EL (cell line): ENCODE data around the gene PSKH1.
"Not testable (repeated sequence)": the region's sequence is repeated elsewhere in the genome, so short reads cannot be mapped to it uniquely, and the experiment has no call there.

Experiments used
- DNase-seq: peaks from one replicate; pipeline ENCODE4 v3.0.0-alpha.2; 2016

Gene PSKH1

GRCh38 chr16:67927131-67927941 is 34.3 kb downstream of the PSKH1 start:
- DNase-seq: no peak

GRCh38 chr16:67928147-67928546 is 35.1 kb downstream of the PSKH1 start:
- no peak for DNase-seq

- peak; percentile 62 for DNase-seq
Measured at GRCh38 chr16:67928561-67929364, 35.7 kb downstream of the PSKH1 start.

- no peak for DNase-seq
Measured at GRCh38 chr16:67930191-67930590, 37.1 kb downstream of the PSKH1 start.

- DNase-seq: no peak
Measured at GRCh38 chr16:67930678-67931211, 37.7 kb downstream of the PSKH1 start.

- DNase-seq: no peak
Measured at GRCh38 chr16:67931712-67932461, 38.8 kb downstream of the PSKH1 start, which contains the start of gene CTRL. TSS of gene CTRL (minus strand) at chr16:67931862. CDS start at chr16:67931852, 10 bp downstream.

- no peak for DNase-seq
Measured at GRCh38 chr16:67932462-67932840, 39.4 kb downstream of the PSKH1 start.

- DNase-seq: no peak
Measured at GRCh38 chr16:67933805-67934204, 40.8 kb downstream of the PSKH1 start.

GRCh38 chr16:67934306-67935100 is 41.4 kb downstream of the PSKH1 start:
- DNase-seq: no peak

GRCh38 chr16:67935101-67935401 is 42.0 kb downstream of the PSKH1 start:
- no peak for DNase-seq

GRCh38 chr16:67935402-67936123 is 42.5 kb downstream of the PSKH1 start:
- peak; percentile 95 for DNase-seq

- peak; percentile 48 for DNase-seq
Measured at GRCh38 chr16:67936124-67936879, 43.2 kb downstream of the PSKH1 start, which contains the start of gene PSMB10. TSS of gene PSMB10 (minus strand) at chr16:67936850. CDS start at chr16:67936749, 101 bp downstream.

GRCh38 chr16:67936880-67937605 is 44.0 kb downstream of the PSKH1 start:
- DNase-seq: peak; percentile 79

- DNase-seq: not testable (repeated sequence)
Measured at GRCh38 chr16:67937713-67938112, 44.7 kb downstream of the PSKH1 start.

GRCh38 chr16:67939507-67940445 is 46.7 kb downstream of the PSKH1 start:
- DNase-seq: no peak

GRCh38 chr16:67940446-67941089 is 47.5 kb downstream of the PSKH1 start:
- DNase-seq: no peak

GRCh38 chr16:67941469-67942199 is 48.6 kb downstream of the PSKH1 start:
- no peak for DNase-seq

- peak; percentile 48 for DNase-seq
Measured at GRCh38 chr16:67942200-67942509, 49.1 kb downstream of the PSKH1 start.
